Vagina (tissue), 2 donors: ENCODE results near the gene SERPINH1. TPM values are rescaled to one million over a fixed set of nuclear protein-coding genes. Genes with fewer than 3 reads are reported as not detected.

Experiments
- DNase-seq, 2 donors: peaks; one replicate each; pipeline ENCODE4 v3.0.0-alpha.2; 2017; ENCODE audit errors: extremely low spot score in 2 of 2
- H3K27ac ChIP-seq: fragments of 200-600 bp; sonication (generic); one replicate; pipeline ENCODE4 v1.5.1; 2019
- H3K27me3 ChIP-seq: fragments of 200-600 bp; sonication (generic); one replicate; pipeline ENCODE4 v1.5.1; 2019
- H3K36me3 ChIP-seq, 2 donors: fragments of 200-600 bp; sonication (generic); one replicate each; pipeline ENCODE4 v1.5.1; 2017 to 2019
- H3K4me1 ChIP-seq: fragments of 200-600 bp; sonication (generic); one replicate; pipeline ENCODE4 v1.5.1; 2019
- H3K4me3 ChIP-seq, 2 donors: fragments of 200-600 bp; sonication (generic); 1 replicate in 1 of 2; 2 replicates in 1 of 2; pipeline ENCODE4 v1.5.1; 2016 to 2019
- H3K9me3 ChIP-seq: fragments of 200-600 bp; sonication (generic); one replicate; pipeline ENCODE4 v1.5.1; 2019
- POLR2A ChIP-seq, 2 donors: fragments of 450-650 bp; IDR thresholded peaks; one replicate each; pipeline ENCODE4 v1.6.1; 2017; ENCODE audit warnings: antibody characterized with exemption in 2 of 2, mild to moderate bottlenecking in 2 of 2, moderate library complexity in 2 of 2
- POLR2AphosphoS5 ChIP-seq, 2 donors: sonication (generic); formaldehyde crosslinking; IDR thresholded peaks; one replicate each; pipeline ENCODE4 v1.9.0; 2017; ENCODE audit warnings: antibody characterized with exemption in 2 of 2, mild to moderate bottlenecking in 2 of 2, low read depth in 1 of 2; ENCODE audit not compliant: insufficient read depth in 1 of 2
- intact Hi-C: fragments of 100-400 bp; cut with DNase I; formaldehyde crosslinking; loops from one replicate; pipeline ENCODE4 v1.15.1; 2023
- total RNA-seq: library from RNA; depleted of rRNA; stranded (reverse); fragments of >200 nt; gene quantifications from one replicate; pipeline ENCODE4 v1.2.3, GENCODE V29; 2016
- TF ChIP-seq, protein P1 (sequence below), 3 experiments: fragments of 450-650 bp in 2 of 3; fragments of 200-600 bp in 1 of 3; sonication (generic) in 1 of 3; IDR thresholded peaks; one replicate each; pipeline ENCODE4 v1.5.1; 2017 to 2019; ENCODE audit warnings: antibody characterized with exemption in 3 of 3, mild to moderate bottlenecking in 2 of 3, moderate library complexity in 2 of 3

Gene SERPINH1
- total RNA-seq, 1 donor from 2014 or later = 257 TPM

DNA sequence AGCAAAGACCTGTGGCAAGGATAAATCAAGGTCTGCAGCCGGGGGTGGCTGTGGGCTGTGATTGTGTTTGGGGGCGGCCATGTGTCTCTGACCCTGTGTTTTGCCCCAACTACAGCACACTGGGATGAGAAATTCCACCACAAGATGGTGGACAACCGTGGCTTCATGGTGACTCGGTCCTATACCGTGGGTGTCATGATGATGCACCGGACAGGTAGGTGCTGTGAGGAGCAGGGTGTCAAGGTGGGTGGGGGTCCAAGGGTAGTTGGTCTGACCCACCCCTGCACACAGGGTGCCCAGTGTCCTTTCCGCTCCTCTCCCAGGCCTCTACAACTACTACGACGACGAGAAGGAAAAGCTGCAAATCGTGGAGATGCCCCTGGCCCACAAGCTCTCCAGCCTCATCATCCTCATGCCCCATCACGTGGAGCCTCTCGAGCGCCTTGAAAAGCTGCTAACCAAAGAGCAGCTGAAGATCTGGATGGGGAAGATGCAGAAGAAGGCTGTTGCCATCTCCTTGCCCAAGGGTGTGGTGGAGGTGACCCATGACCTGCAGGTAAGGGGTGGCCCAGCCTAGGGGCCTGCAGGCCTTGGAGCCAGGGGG is 6.7 kb downstream of the SERPINH1 start:
- intact Hi-C loops = no loop called here
- Histone ChIP-seq H3K4me3 (no peak overlapping the region), H3K27ac (no peak overlapping the region), H3K36me3 (peaks cover 0 to 76% of the 10 kb centered on the region in 2 donors), H3K27me3 (no peaks in the 10 kb centered on the region), H3K4me1 (peaks cover 71% of the 10 kb centered on the region), H3K9me3 (no peaks in the 10 kb centered on the region)
- no peak for DNase-seq
- no peak for TF ChIP-seq POLR2A (IDR thresholded peaks at IDR 0.05)
- TF ChIP-seq, protein P1, sequence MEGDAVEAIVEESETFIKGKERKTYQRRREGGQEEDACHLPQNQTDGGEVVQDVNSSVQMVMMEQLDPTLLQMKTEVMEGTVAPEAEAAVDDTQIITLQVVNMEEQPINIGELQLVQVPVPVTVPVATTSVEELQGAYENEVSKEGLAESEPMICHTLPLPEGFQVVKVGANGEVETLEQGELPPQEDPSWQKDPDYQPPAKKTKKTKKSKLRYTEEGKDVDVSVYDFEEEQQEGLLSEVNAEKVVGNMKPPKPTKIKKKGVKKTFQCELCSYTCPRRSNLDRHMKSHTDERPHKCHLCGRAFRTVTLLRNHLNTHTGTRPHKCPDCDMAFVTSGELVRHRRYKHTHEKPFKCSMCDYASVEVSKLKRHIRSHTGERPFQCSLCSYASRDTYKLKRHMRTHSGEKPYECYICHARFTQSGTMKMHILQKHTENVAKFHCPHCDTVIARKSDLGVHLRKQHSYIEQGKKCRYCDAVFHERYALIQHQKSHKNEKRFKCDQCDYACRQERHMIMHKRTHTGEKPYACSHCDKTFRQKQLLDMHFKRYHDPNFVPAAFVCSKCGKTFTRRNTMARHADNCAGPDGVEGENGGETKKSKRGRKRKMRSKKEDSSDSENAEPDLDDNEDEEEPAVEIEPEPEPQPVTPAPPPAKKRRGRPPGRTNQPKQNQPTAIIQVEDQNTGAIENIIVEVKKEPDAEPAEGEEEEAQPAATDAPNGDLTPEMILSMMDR (IDR thresholded peaks at IDR 0.05) = no peak
- TF ChIP-seq POLR2AphosphoS5 (IDR thresholded peaks at IDR 0.05; ENCODE audit: insufficient read depth in 1 of 2, low read depth in 1 of 2) = no peak

DNA sequence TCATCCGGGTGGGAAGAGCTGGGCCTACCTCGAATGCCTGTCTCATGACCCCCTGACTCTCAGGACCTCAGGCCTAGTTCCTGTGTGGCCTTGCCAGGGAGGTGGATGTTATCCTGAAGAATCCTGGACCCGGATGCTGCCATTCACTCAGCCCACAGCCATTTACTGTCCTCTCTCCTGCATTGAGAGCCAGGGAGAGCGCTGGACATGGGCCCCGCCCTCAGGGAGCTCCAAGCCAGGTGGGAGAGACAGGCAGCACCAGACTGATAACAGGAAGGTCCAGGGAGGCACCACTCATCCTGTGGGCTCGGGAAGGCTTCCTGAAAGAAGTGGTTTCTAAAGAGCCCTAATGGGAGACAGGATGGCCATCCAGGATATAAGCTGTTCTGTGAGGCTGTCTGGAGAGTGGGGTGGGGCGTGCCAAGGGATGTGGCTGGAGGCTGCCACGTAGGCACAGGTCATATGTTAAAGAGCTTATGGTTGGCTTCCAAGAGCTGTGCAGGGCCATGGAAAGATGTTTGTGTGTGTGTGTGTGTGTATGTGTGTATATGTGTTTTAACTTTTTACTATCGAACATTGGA is 8.6 kb downstream of the SERPINH1 start:
- H3K27ac ChIP-seq = no peak overlapping the region
- TF ChIP-seq, protein P1 (IDR thresholded peaks at IDR 0.05) = no peak
- no peak for TF ChIP-seq POLR2A (IDR thresholded peaks at IDR 0.05)
- TF ChIP-seq POLR2AphosphoS5 (IDR thresholded peaks at IDR 0.05; ENCODE audit: insufficient read depth in 1 of 2, low read depth in 1 of 2) = no peak

DNA sequence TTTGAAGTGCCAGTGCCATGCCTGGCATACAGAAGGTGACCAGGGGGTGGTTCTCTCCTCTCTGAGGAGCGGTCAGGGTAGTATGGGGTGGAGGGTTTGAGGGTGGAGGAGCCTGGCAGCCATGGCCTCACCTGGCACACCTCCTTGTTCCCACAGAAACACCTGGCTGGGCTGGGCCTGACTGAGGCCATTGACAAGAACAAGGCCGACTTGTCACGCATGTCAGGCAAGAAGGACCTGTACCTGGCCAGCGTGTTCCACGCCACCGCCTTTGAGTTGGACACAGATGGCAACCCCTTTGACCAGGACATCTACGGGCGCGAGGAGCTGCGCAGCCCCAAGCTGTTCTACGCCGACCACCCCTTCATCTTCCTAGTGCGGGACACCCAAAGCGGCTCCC is 9.6 kb downstream of the SERPINH1 start:
- intact Hi-C loops = no loop called here
- no peak overlapping the region for H3K4me3 ChIP-seq
- no peak overlapping the region for H3K27ac ChIP-seq
- no peaks in the 10 kb centered on the region for H3K27me3 ChIP-seq
- no peaks in the 10 kb centered on the region for H3K9me3 ChIP-seq
- H3K36me3 ChIP-seq = peaks cover 0 to 67% of the 10 kb centered on the region in 2 donors
- H3K4me1 ChIP-seq = peaks cover 55% of the 10 kb centered on the region
- no peak for TF ChIP-seq POLR2A (IDR thresholded peaks at IDR 0.05)
- DNase-seq = no peak

More for the DNA sequence above, 8.6 kb downstream of the SERPINH1 start:
- no peak for DNase-seq
- H3K4me3 ChIP-seq = no peak overlapping the region
- H3K36me3 ChIP-seq = peaks cover 0 to 76% of the 10 kb centered on the region in 2 donors
- no peaks in the 10 kb centered on the region for H3K27me3 ChIP-seq
- peaks cover 55% of the 10 kb centered on the region for H3K4me1 ChIP-seq
- no peaks in the 10 kb centered on the region for H3K9me3 ChIP-seq
- intact Hi-C loops = no loop called here

DNA sequence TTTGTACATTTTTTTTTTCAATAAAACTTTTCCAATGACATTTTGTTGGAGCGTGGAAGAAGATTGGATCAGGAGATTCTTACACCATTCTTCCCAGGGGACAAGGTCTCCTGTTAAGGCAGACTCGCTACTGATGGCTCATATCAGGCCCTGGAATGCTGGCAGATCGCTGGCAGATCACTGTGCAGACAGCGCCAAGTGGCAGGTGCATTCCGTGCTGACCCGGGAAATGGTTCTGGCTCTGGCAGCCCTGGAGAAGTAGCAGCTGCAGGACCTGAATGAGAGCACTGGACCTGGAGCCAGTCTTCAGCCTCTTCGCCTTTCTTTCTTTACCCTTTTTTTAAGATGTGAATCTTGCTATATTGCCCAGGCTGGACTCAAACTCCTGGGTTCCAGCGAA is 10.7 kb downstream of the SERPINH1 start:
- H3K4me1 ChIP-seq = peaks cover 53% of the 10 kb centered on the region
- H3K27ac ChIP-seq = no peak overlapping the region

DNA sequence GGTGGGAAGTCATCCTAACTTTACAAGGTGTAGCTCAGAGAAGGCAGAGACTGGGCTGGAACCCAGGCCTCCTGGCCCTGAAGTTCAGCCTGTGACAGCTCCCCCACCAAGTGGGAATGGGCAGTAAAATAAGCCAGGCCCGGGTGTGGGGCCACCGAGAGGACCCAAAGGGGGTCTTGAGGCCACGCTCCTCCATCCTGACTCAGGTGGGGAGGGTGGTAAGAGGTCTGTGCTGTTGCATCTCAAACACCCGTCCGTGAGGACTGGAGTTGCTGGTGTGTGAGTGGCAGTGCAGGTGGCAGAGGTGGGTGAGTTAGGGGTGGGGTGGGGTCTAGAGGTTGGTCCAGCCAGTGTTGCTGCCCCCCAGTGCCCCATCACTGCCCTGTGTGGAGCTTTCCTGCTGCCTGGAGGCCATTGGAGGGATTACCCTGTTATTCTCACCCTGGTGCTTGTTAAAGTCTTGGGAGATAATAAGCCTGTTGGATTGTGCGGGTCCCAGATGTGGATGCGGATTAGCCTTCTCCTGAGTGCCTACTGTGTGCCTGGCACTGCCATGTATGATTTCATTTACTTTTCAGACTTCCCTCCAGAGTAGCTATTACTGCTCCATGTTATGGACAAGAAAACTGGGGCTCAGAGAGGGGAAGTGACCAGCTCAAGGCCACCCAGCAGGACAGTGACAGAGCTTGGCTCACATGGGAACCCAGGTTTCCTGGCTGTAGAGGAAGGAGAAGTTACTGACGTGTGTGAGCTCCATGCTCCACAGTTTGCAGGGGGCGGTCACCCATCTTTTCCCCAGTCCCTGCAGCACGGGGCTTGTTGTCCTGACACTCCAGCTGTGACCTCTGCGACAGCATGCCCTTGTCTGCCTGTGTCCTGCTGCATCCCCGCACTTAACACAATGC is 12.9 kb downstream of the SERPINH1 start:
- Histone ChIP-seq H3K27ac (peak overlapping the region; percentile 59), H3K4me3 (no peak overlapping the region), H3K27me3 (no peaks in the 10 kb centered on the region), H3K4me1 (peaks cover 31% of the 10 kb centered on the region), H3K36me3 (peaks cover 0 to 34% of the 10 kb centered on the region in 2 donors), H3K9me3 (no peaks in the 10 kb centered on the region)
- DNase-seq = no peak
- TF ChIP-seq, protein P1 (IDR thresholded peaks at IDR 0.05) = no peak
- TF ChIP-seq POLR2AphosphoS5 (IDR thresholded peaks at IDR 0.05; ENCODE audit: insufficient read depth in 1 of 2, low read depth in 1 of 2) = no peak
- no peak for TF ChIP-seq POLR2A (IDR thresholded peaks at IDR 0.05)
- intact Hi-C loops = no loop called here

More for the DNA sequence above, 10.7 kb downstream of the SERPINH1 start:
- DNase-seq = no peak
- H3K9me3 ChIP-seq = no peaks in the 10 kb centered on the region
- intact Hi-C loops = no loop called here
- TF ChIP-seq POLR2A (IDR thresholded peaks at IDR 0.05) (no peak), POLR2AphosphoS5 (IDR thresholded peaks at IDR 0.05; ENCODE audit: insufficient read depth in 1 of 2, low read depth in 1 of 2) (no peak)
- TF ChIP-seq, protein P1 (IDR thresholded peaks at IDR 0.05) = no peak
- H3K36me3 ChIP-seq = peaks cover 0 to 56% of the 10 kb centered on the region in 2 donors
- no peak overlapping the region for H3K4me3 ChIP-seq
- H3K27me3 ChIP-seq = no peaks in the 10 kb centered on the region
